Mucosa of stomach (tissue), 1 donor: ENCODE results near the gene LSM10.

ENCODE experiments used
- H3K27me3 ChIP-seq: one replicate; pipeline ENCODE4 v1.7.0; 2013; ENCODE audit warnings: mild to moderate bottlenecking, low read length; ENCODE audit not compliant: control insufficient read depth, insufficient read depth
- H3K36me3 ChIP-seq: one replicate; pipeline ENCODE4 v1.7.0; 2013; ENCODE audit warnings: low read length; ENCODE audit not compliant: control insufficient read depth, insufficient read depth
- H3K4me1 ChIP-seq: one replicate; pipeline ENCODE4 v1.7.0; 2013; ENCODE audit warnings: mild to moderate bottlenecking, low read length; ENCODE audit not compliant: control insufficient read depth, insufficient read depth
- H3K4me3 ChIP-seq: one replicate; pipeline ENCODE4 v1.7.0; 2013; ENCODE audit warnings: low read length
- H3K9ac ChIP-seq: one replicate; pipeline ENCODE4 v1.7.0; 2013; ENCODE audit warnings: mild to moderate bottlenecking, low read length, moderate library complexity
- H3K9me3 ChIP-seq: one replicate; pipeline ENCODE4 v1.7.0; 2013; ENCODE audit warnings: mild to moderate bottlenecking, low read length, moderate library complexity; ENCODE audit not compliant: control insufficient read depth
- donor health status: Pancreatic carcinoma.

Gene LSM10

DNA sequence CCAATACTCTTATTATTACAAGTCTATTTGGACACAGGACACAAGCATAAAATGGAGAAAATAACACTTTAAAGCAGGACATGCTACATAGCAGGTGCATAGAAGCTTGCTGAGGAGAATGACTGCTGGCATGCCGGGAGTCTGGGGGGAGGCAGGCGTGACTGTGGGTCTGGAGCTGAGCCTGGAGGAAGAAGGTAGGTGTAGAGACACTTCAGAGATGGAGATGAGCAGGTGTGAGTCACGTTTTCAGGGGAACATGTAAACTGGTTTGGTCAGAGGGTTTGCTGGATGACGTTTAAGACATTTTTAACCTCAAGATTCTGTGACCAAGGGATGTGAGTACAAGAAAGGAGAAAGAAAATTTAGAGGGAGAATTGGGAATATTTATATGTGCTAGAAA lies 28.1 kb upstream of the LSM10 start:
- H3K4me3 ChIP-seq: no peak overlapping the region
- no peaks in the 10 kb centered on the region for H3K4me1 ChIP-seq
- H3K9me3 ChIP-seq: no peaks in the 10 kb centered on the region
- H3K9ac ChIP-seq: no peak overlapping the region
- peaks cover 5% of the 10 kb centered on the region for H3K36me3 ChIP-seq
- no peaks in the 10 kb centered on the region for H3K27me3 ChIP-seq

DNA sequence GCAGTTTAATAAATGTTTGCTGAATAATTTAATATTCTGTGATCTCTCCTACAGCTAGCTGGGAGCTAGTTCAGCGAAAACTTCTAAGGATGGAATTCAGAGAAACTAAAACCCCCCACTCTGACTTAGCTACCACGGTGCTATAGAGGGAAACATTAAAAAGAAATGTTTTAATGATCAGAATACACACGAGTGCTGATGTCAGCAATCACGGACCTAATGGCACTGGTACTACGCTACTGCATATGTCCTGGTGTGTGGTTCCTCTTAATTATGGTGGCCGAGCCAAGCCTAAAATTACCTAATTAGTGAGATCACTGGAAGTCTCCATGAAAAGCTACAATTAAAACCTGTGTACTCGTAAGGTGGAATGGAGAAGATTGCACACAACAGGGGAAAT lies 23.9 kb upstream of the LSM10 start:
- Histone ChIP-seq H3K4me1 (no peaks in the 10 kb centered on the region), H3K9ac (no peak overlapping the region), H3K36me3 (peaks cover 5% of the 10 kb centered on the region)

DNA sequence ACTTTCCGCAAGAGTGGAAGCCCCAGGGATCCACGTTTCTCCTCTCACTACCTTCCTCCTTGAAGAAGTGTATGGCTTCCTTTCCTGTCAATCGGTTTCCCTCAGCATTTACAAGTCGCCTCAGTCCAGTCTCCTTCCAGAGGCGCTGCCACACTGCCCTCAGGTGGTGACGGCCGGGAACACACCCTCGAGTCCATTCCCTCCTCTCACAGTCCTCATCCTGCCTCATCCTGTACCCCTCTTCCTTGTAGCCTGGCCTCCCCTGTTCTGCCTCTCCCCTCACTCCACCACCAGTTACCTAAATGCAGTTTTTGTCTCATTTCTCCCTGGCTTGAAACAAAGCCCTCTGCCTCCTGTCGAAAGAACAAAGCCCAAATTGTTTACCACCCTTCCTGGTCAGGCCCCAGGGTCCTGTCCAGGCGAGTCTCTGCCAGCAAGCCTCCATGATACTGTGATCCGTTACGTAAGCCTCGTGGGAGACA lies 23.2 kb upstream of the LSM10 start:
- H3K27me3 ChIP-seq: no peaks in the 10 kb centered on the region
- peaks cover 5% of the 10 kb centered on the region for H3K36me3 ChIP-seq
- no peak overlapping the region for H3K4me3 ChIP-seq
- no peaks in the 10 kb centered on the region for H3K4me1 ChIP-seq
- no peak overlapping the region for H3K9ac ChIP-seq
- no peaks in the 10 kb centered on the region for H3K9me3 ChIP-seq

More for the DNA sequence above, 23.9 kb upstream of the LSM10 start:
- Histone ChIP-seq H3K27me3 (no peaks in the 10 kb centered on the region), H3K4me3 (no peak overlapping the region), H3K9me3 (no peaks in the 10 kb centered on the region)

DNA sequence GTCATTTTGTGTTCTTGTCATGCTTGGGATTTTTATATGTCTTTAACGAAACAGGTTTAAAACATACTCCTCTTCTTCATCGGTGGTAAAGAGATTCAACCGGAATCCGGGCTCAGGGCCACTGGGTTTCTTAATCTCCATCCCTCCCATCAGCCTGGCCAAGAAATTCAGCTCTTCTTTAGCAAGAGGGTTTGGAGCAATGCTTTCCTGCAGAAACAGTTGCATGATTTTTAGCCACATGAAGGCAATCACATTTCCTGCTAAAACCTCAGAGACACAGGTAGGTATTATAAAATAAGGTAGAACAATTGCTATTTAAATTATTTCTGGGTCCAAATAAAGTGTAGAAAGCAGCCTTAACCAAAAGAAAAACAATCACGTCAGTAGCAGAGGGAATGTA lies 22.7 kb upstream of the LSM10 start:
- no peaks in the 10 kb centered on the region for H3K9me3 ChIP-seq
- peaks cover 5% of the 10 kb centered on the region for H3K36me3 ChIP-seq
- no peaks in the 10 kb centered on the region for H3K27me3 ChIP-seq
- H3K9ac ChIP-seq: no peak overlapping the region
- no peak overlapping the region for H3K4me3 ChIP-seq
- no peaks in the 10 kb centered on the region for H3K4me1 ChIP-seq

DNA sequence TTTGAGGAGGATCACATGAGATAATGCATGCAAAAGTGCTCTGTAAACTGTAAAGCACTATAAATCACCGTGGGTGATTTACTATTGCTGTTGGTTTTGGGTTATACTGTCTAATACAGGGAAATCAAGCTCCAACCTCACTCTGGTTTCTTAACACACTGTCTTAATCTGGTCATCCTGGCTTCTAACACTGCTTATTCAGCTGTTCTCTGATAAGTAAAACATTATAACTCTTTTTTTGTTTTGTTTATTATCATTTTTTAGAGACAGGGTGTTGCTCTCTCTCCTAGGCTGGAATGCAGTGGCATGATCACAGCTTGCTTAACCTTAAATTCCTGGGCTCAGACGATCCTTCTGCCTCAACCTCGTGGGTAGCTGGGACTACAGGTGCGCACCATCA lies 21.9 kb upstream of the LSM10 start:
- Histone ChIP-seq H3K36me3 (peaks cover 5% of the 10 kb centered on the region), H3K4me1 (no peaks in the 10 kb centered on the region), H3K27me3 (no peaks in the 10 kb centered on the region), H3K9me3 (no peaks in the 10 kb centered on the region), H3K9ac (no peak overlapping the region), H3K4me3 (no peak overlapping the region)

DNA sequence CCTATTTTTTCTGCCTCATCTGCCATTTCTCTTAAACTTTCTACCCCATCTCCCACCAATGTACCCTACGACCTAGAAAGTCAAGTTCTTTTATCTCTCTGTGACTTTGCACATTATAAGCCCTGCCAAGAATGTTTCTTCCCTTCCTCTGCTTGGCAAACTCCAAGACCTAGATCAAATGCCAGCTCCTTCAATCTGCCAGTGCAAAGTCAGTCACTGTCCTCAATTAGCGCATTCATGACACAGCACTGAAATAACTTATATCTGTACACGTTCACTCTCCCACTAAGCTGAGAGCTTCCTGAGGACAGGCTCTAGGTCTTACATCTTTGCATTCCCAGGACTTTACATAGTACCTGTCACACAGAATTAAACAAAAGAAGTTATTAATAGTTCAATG lies 21.4 kb upstream of the LSM10 start:
- Histone ChIP-seq H3K36me3 (peaks cover 5% of the 10 kb centered on the region), H3K9ac (no peak overlapping the region), H3K9me3 (no peaks in the 10 kb centered on the region)

DNA sequence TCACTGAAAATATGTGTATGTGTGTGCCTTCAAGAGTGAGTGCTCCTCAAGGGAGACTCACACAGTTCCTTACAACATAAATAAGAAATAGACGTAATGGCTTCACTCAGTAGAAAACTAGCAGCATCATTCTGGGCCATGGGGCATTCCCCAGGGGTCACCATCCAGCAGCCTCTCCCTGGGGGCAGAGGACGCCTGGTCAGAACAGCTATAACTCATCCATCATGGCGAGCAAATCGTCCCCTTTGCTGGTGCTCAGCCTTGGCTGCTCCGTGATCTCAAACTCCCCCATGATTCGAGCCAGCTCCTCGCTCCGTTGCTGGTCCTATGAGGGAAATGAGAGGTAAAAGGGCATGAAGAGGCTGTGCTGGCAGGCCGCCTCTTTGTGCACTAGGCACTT lies 20.2 kb upstream of the LSM10 start:
- Histone ChIP-seq H3K9ac (no peak overlapping the region), H3K4me1 (no peaks in the 10 kb centered on the region), H3K27me3 (no peaks in the 10 kb centered on the region), H3K9me3 (no peaks in the 10 kb centered on the region), H3K36me3 (peaks cover 5% of the 10 kb centered on the region), H3K4me3 (no peak overlapping the region)

More for the DNA sequence above, 21.4 kb upstream of the LSM10 start:
- H3K4me1 ChIP-seq: no peaks in the 10 kb centered on the region
- H3K4me3 ChIP-seq: no peak overlapping the region
- no peaks in the 10 kb centered on the region for H3K27me3 ChIP-seq

DNA sequence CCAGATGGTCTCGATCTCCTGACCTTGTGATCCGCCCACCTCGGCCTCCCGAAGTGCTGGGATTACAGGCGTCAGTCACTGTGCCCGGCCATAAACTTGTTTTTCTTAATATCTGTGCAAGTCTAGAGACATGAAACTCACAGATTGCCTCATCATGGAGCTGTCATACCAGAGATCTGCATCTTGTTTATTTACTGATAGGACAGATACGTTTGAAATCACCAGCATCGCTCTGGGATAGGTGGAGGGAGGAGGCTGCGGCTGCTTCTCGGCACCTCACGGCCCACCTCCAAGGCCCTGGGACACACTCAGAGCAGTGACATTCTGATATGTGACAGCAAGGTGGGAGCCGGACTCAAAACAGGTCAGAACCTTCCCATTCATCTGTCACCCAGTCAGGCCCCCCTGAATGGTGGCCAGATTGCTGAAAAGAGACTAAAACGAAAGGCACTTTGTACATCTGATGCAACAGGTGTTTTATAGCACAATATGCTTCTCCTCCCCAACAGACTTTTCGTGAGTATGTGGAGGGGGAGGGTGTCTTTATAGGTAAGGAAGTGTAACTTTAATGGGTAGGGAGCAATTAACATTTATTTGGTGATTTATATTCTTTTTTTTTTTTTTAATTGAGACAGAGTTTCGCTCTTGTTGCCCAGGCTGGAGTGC lies 18.1 kb upstream of the LSM10 start:
- Histone ChIP-seq H3K36me3 (no peaks in the 10 kb centered on the region), H3K4me1 (no peaks in the 10 kb centered on the region), H3K9me3 (no peaks in the 10 kb centered on the region), H3K27me3 (no peaks in the 10 kb centered on the region), H3K4me3 (no peak overlapping the region), H3K9ac (no peak overlapping the region)

DNA sequence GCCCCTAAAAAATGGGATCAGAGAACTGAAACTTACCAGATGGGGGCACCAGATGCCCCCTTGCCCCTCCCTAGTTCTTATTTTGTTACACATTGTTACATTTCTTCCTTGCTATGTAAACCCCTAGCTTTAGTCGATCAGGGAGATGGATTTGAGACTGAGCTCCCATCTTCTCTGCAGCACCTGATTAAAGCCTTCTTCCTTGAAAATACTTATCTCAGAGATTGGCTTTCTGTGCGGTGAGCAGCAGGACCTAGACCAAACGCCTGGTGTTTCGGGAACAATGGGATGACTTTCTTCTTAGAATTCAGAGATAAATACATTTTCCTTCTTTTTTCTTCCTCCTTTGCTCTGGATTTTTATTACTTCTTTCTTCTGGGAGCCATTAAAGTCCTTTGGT lies 16.7 kb upstream of the LSM10 start:
- H3K9ac ChIP-seq: no peak overlapping the region
- no peak overlapping the region for H3K4me3 ChIP-seq
- H3K27me3 ChIP-seq: no peaks in the 10 kb centered on the region
- no peaks in the 10 kb centered on the region for H3K4me1 ChIP-seq
- H3K36me3 ChIP-seq: no peaks in the 10 kb centered on the region
- H3K9me3 ChIP-seq: no peaks in the 10 kb centered on the region

DNA sequence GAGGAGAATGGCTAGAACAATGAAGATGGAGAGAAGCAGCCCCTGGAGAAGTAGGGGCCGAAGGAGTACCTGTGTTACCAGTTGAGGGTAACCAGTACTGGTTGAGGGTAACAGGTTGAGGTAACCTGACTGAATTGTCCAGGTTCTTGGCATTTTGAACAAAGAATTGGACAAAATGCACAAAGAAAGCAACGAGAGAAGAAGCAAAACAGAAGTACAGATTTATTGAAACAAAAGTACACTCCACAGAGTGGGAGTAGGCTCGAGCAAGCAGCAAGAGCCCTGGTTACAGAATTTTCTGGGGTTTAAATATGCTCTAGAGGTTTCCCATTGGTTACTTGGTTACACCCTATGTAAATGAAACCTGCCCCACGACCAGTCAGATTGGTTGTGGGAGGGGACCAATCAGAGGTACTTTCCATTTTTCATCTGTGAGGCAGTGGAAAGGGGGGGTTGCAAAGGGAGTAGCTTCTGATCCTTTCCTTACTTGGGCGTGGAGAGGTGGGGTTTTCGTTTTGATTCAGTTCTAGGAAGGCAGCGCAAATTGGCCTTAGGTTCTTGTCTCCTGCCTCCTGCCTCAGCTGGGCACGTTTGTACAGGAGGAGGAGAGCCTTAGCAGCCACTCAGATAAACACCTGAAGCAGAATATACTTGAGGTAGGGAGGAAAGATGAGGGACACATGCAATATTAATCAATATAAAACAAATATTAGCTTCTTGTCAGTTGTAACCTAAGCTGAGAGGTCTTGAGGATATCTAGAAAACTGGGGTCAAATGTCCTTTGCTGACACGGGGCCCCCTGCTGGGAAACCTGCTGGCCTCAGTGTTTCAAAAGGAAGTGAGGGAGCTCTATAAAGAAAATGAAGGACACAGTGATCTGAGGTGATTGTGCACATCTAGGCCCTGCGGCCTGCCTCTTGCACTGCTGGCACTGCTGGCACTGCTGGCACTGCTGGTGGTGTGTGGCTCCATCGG lies 14.3 kb upstream of the LSM10 start:
- Histone ChIP-seq H3K4me3 (no peak overlapping the region), H3K4me1 (no peaks in the 10 kb centered on the region), H3K27me3 (no peaks in the 10 kb centered on the region), H3K9ac (no peak overlapping the region), H3K36me3 (no peaks in the 10 kb centered on the region), H3K9me3 (no peaks in the 10 kb centered on the region)

DNA sequence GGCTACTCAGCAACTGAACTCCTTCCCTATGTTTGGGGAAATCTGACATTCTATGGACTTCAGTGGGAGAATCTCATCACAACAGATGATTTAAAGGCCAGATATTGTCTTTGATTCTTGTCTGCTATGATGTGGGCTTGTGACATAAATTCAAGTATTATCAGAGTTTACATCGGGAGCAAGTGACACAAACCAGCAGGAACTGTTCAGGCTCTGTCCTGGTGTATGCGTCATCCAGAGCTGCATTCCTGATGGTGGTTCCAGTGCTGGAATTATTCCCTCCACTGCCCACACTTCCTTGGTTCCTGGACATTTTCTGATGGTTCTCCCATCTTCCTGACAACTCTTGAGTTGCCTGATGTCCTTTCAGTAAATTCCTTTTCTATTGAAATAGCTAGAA lies 10.8 kb upstream of the LSM10 start:
- Histone ChIP-seq H3K4me1 (no peaks in the 10 kb centered on the region), H3K36me3 (no peaks in the 10 kb centered on the region), H3K4me3 (no peak overlapping the region), H3K9ac (no peak overlapping the region), H3K27me3 (no peaks in the 10 kb centered on the region), H3K9me3 (no peaks in the 10 kb centered on the region)

DNA sequence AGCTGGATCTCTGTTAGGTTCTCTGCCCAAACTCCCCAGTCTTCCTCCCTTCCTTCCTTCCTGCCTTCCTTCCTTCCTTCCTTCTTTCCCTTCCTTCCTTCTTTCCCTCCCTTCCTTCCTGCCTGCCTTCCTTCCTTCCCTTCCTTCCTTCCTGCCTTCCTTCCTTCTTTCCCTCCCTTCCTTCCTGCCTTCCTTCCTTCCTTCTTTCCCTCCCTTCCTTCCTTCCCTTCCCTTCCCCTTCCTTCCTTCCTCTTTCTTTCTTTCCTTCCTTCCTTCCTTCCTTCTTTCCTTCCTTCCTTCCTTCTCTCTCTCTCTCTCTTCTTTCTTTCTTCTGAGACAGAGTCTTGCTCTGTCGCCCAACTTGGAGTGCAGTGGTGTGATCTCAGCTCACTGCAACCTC lies 8.7 kb upstream of the LSM10 start:
- Histone ChIP-seq H3K9ac (no peak overlapping the region), H3K9me3 (no peaks in the 10 kb centered on the region), H3K36me3 (no peaks in the 10 kb centered on the region), H3K27me3 (no peaks in the 10 kb centered on the region), H3K4me1 (no peaks in the 10 kb centered on the region), H3K4me3 (no peak overlapping the region)
